Stimulated activated CD4-positive, alpha-beta T cell treated with anti-CD3 and anti-CD28 coated beads, Interleukin-12 subunit alpha, Interleukin-12 subunit beta, amount 100 ng/mL, for 48 hours (primary cell): ENCODE measurements around the gene CCDC68.

Source experiments
- DNase-seq, 3 donors: peaks; one replicate each; pipeline ENCODE4 v3.0.0-alpha.2; 2020; ENCODE audit warnings: low read depth in 2 of 3, low spot score in 1 of 3

Gene CCDC68

GRCh38 chr18:54919412-54919811, 39.8 kb downstream of the CCDC68 start:
- DNase-seq, result no peak

GRCh38 chr18:54918060-54918459, 41.2 kb downstream of the CCDC68 start:
- no peak for DNase-seq

- no peak for DNase-seq
Measured at GRCh38 chr18:54916507-54916906, 42.8 kb downstream of the CCDC68 start.

GRCh38 chr18:54914816-54915215, 44.4 kb downstream of the CCDC68 start:
- DNase-seq, result no peak

- no peak for DNase-seq
Measured at GRCh38 chr18:54911551-54911950, 47.7 kb downstream of the CCDC68 start.

- DNase-seq, result no peak
Measured at GRCh38 chr18:54910161-54910919, 48.9 kb downstream of the CCDC68 start.

GRCh38 chr18:54909538-54909937, 49.7 kb downstream of the CCDC68 start:
- no peak for DNase-seq

- no peak for DNase-seq
Measured at GRCh38 chr18:54906331-54907185, 52.7 kb downstream of the CCDC68 start.

- no peak for DNase-seq
Measured at GRCh38 chr18:54905629-54906028, 53.6 kb downstream of the CCDC68 start.

GRCh38 chr18:54904581-54904980, 54.7 kb downstream of the CCDC68 start:
- DNase-seq, result no peak

- DNase-seq, result no peak
Measured at GRCh38 chr18:54900290-54900689, 59.0 kb downstream of the CCDC68 start.

- no peak for DNase-seq
Measured at GRCh38 chr18:54899500-54899899, 59.8 kb downstream of the CCDC68 start.

GRCh38 chr18:54888933-54889332, 70.3 kb downstream of the CCDC68 start:
- no peak for DNase-seq

- DNase-seq, result no peak
Measured at GRCh38 chr18:54888378-54888777, 70.9 kb downstream of the CCDC68 start.

- no peak for DNase-seq
Measured at GRCh38 chr18:54883816-54884604, 75.3 kb downstream of the CCDC68 start.

GRCh38 chr18:54882318-54882717, 76.9 kb downstream of the CCDC68 start:
- no peak for DNase-seq

- DNase-seq, result no peak
Measured at GRCh38 chr18:54881229-54881768, 78.0 kb downstream of the CCDC68 start.

- DNase-seq, result no peak
Measured at GRCh38 chr18:54880395-54881105, 78.7 kb downstream of the CCDC68 start.

- no peak for DNase-seq
Measured at GRCh38 chr18:54879691-54880090, 79.6 kb downstream of the CCDC68 start.

- DNase-seq, result no peak
Measured at GRCh38 chr18:54878659-54879358, 80.5 kb downstream of the CCDC68 start.
